Caco-2 (cell line): ENCODE data around the gene DAB2IP. TPM values are rescaled to one million over a fixed set of nuclear protein-coding genes. Genes with fewer than 3 reads are reported as not detected.

Experiments used
- BruUV-seq: library from RNA; stranded (reverse); fragments of 400-500 nt; replicated peaks from 2 replicates; lab custom pipeline; 2021; lab: Mats Ljungman, UMichigan
- CTCF ChIA-PET: fragments of 300-600 bp; sonication (Branson Sonifier 250); formaldehyde crosslinking; loops from one replicate; lab custom pipeline; 2022; ENCODE audit warnings: antibody characterized with exemption; lab: Charles Lee
- POLR2A ChIA-PET: fragments of 300-600 bp; sonication (Branson Sonifier 250); formaldehyde crosslinking; loops from one replicate; lab custom pipeline; 2022; ENCODE audit warnings: antibody characterized with exemption; lab: Charles Lee
- DNase-seq, 2 experiments: peaks; one replicate each; pipeline versions ENCODE4 v3.0.0 to v3.0.0-alpha.2; 2020 to 2022
- H3K27me3 ChIP-seq: replicated peaks from 2 replicates; pipeline ENCODE4 v1.6.0; 2011; ENCODE audit warnings: low read length; ENCODE audit not compliant: control insufficient read depth, insufficient read depth
- H3K36me3 ChIP-seq: 2 replicates; pipeline ENCODE4 v1.5.1; 2011; ENCODE audit warnings: low read length; ENCODE audit not compliant: control insufficient read depth, insufficient read depth
- H3K4me1 ChIP-seq: fragments of 250-450 bp; sonication (Bioruptor Pico); 2 replicates; pipeline ENCODE4 v1.5.1; 2020; ENCODE audit warnings: mild to moderate bottlenecking
- H3K4me3 ChIP-seq: 2 replicates; pipeline ENCODE4 v1.5.1; 2011; ENCODE audit warnings: low read depth, mild to moderate bottlenecking, control low read depth, low read length
- H3K9me3 ChIP-seq: fragments of 250-450 bp; sonication (Bioruptor Pico); 2 replicates; pipeline ENCODE4 v1.5.1; 2020; ENCODE audit warnings: mild to moderate bottlenecking, moderate library complexity
- H3K27ac Mint-ChIP-seq: one replicate; pipeline ENCODE4 v1.8.0; 2022; ENCODE audit warnings: mixed read lengths; ENCODE audit not compliant: unreplicated experiment
- H3K27me3 Mint-ChIP-seq: one replicate; pipeline ENCODE4 v1.8.0; 2022; ENCODE audit warnings: mixed read lengths; ENCODE audit not compliant: insufficient read depth, unreplicated experiment
- H3K36me3 Mint-ChIP-seq: one replicate; pipeline ENCODE4 v1.8.0; 2022; ENCODE audit warnings: mild to moderate bottlenecking, mixed read lengths; ENCODE audit not compliant: insufficient read depth, unreplicated experiment
- H3K4me1 Mint-ChIP-seq: one replicate; pipeline ENCODE4 v1.8.0; 2022; ENCODE audit warnings: low read depth, mixed read lengths; ENCODE audit not compliant: unreplicated experiment
- H3K4me3 Mint-ChIP-seq: one replicate; pipeline ENCODE4 v1.8.0; 2022; ENCODE audit warnings: mild to moderate bottlenecking, moderate library complexity, mixed read lengths; ENCODE audit not compliant: unreplicated experiment
- H3K9me3 Mint-ChIP-seq: one replicate; pipeline ENCODE4 v1.8.0; 2022; ENCODE audit warnings: mixed read lengths; ENCODE audit not compliant: unreplicated experiment
- CTCF ChIP-seq, 2 experiments: fragments of 200-600 bp in 1 of 2; IDR thresholded peaks; 1 replicate in 1 of 2; 2 replicates in 1 of 2; pipeline versions ENCODE4 v1.5.1 to v1.8.0; 2011 to 2022; ENCODE audit warnings: antibody characterized with exemption in 1 of 2, control low read depth in 1 of 2, inconsistent platforms in 1 of 2, low read depth in 1 of 2, low read length in 1 of 2, mild to moderate bottlenecking in 1 of 2, moderate library complexity in 1 of 2; ENCODE audit not compliant: insufficient read depth in 1 of 2, severe bottlenecking in 1 of 2, unreplicated experiment in 1 of 2
- intact Hi-C: fragments of 100-400 bp; cut with micrococcal nuclease; formaldehyde crosslinking; loops from one replicate; pipeline ENCODE4 v1.10.0; 2022; ENCODE audit not compliant: unreplicated experiment
- total RNA-seq: library from RNA; stranded (reverse); gene quantifications from 2 replicates; pipeline ENCODE4 v1.2.3, GENCODE V29; 2022

Gene DAB2IP
- total RNA-seq, 1 experiment from 2014 or later = 26.0 TPM

- Mint-ChIP-seq H3K9me3 (no peaks in the 10 kb centered on the region), H3K27ac (no peak overlapping the region), H3K36me3 (no peaks in the 10 kb centered on the region), H3K4me1 (no peaks in the 10 kb centered on the region), H3K27me3 (no peaks in the 10 kb centered on the region), H3K4me3 (no peak overlapping the region)
- intact Hi-C loops = no loop called here
- no peak for DNase-seq
- BruUV-seq = no TSS peak
- CTCF ChIA-PET = interaction anchor here (1.2 kb wide), 1 partner anchor 287 kb away, joined by 3 read pairs; no protein-coding TSS in a partner anchor
- Histone ChIP-seq H3K27me3 (no peaks in the 10 kb centered on the region), H3K4me3 (no peak overlapping the region), H3K9me3 (no peaks in the 10 kb centered on the region), H3K4me1 (no peaks in the 10 kb centered on the region), H3K36me3 (no peaks in the 10 kb centered on the region)
- POLR2A ChIA-PET = no interaction called here
- no peak for TF ChIP-seq CTCF (IDR thresholded peaks at IDR 0.05; ENCODE audit: insufficient read depth in 1 of 2, low read depth in 1 of 2, low read length in 1 of 2, severe bottlenecking in 1 of 2, unreplicated experiment in 1 of 2)
Measured at GRCh38 chr9:121833061-121833460, 181.6 kb downstream of the DAB2IP start.

Other genes with a start within 250 kb of the DAB2IP start
- gene GGTA1, start 151.8 kb upstream of the DAB2IP start, total RNA-seq = not detected in 2 replicates